ENCODE data around the gene CERK. TPM values are rescaled to one million over a fixed set of nuclear protein-coding genes. Genes with fewer than 3 reads are reported as not detected.

Gene CERK
- total and polyA plus RNA-seq, 4 donors: 7.9 to 24.3 (median 10.2) TPM

DNA sequence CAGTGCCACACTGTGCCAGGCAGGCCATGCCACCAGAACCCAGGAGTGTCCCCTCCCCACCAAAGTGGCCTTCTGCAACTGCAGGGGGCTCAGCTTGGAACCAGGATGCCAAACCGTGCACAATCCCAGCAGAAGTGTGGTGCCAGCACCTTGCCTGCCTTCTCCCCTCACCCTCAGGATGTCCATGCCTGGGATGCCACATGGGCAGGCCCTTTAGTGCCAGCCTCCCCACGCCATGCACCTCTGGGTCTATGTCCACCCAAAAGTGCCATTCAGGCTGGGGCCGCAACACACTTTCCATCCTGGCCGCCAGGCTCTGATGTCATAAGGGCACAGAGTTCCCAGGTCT is 15.7 kb upstream of the CERK start:
- no peak for DNase-seq (ENCODE audit: low spot score)
- Histone ChIP-seq H3K27me3 (ENCODE audit: control insufficient read depth in 4 of 4, insufficient read depth in 4 of 4, low read length in 3 of 4) (no peaks in the 10 kb centered on the region), H3K4me3 (ENCODE audit: low read depth in 1 of 3, low read length in 3 of 3) (peak overlapping the region in 1 of 3 donors; percentile 14), H3K27ac (ENCODE audit: low read depth in 1 of 2, low read length in 2 of 2) (peak overlapping the region; percentile 93 to 95), H3K9ac (ENCODE audit: low read depth in 1 of 2, low read length in 2 of 2) (peak overlapping the region in 1 of 2 donors; percentile 48), H3K9me3 (ENCODE audit: control insufficient read depth in 4 of 4, low read length in 3 of 4) (no peaks in the 10 kb centered on the region), H3K4me1 (ENCODE audit: control insufficient read depth in 4 of 4, insufficient read depth in 4 of 4, low read length in 3 of 4) (peaks cover 35 to 64% (median 45%) of the 10 kb centered on the region in 4 donors), H3K36me3 (ENCODE audit: control insufficient read depth in 4 of 4, insufficient read depth in 3 of 4, low read depth in 1 of 4, low read length in 3 of 4) (no peaks in the 10 kb centered on the region)
- WGBS: 79% methylated on average over 4 of the region's 4 CpGs
- TF ChIP-seq HNF4A (conservative IDR thresholded peaks at IDR 0.05) (no peak), NR2F2 (IDR thresholded peaks at IDR 0.05) (no peak), ZBTB33 (IDR thresholded peaks at IDR 0.05) (no peak), JUND (IDR thresholded peaks at IDR 0.05) (no peak), FOXA1 (IDR thresholded peaks at IDR 0.05) (no peak), RAD21 (IDR thresholded peaks at IDR 0.05) (no peak), SP1 (IDR thresholded peaks at IDR 0.05) (no peak), TAF1 (conservative IDR thresholded peaks at IDR 0.05) (no peak), HNF4G (IDR thresholded peaks at IDR 0.05) (no peak), REST (IDR thresholded peaks at IDR 0.05) (no peak), EGR1 (IDR thresholded peaks at IDR 0.05; ENCODE audit: low read depth in 2 of 2) (no peak), GABPA (IDR thresholded peaks at IDR 0.05 in 1 of 2, conservative IDR thresholded peaks at IDR 0.05 in 1 of 2) (no peak), ATF3 (IDR thresholded peaks at IDR 0.05) (no peak)
- TF ChIP-seq, protein P1, sequence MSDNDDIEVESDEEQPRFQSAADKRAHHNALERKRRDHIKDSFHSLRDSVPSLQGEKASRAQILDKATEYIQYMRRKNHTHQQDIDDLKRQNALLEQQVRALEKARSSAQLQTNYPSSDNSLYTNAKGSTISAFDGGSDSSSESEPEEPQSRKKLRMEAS (IDR thresholded peaks at IDR 0.05): no peak

DNA sequence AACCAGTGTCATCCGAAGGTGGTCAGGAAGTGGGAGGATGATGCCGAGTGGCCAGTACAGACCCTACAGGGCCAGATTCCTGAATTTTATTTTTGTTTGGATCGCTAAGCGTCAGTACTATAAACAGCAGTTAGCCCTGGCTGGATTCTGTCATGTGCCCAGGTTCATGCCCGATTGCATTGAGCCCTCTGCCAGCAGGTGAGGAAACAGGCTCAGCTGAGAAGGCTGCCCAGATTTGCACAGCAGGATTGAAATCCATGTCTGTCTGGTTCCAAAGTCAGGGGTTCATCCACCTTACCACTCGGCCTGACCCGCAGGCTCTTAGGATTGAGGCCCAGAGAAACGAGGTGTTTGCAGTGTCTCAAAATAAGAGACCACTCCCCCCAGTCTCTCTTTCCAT is 15.3 kb upstream of the CERK start:
- Histone ChIP-seq H3K4me3 (ENCODE audit: low read depth in 1 of 3, low read length in 3 of 3) (no peak overlapping the region), H3K4me1 (ENCODE audit: control insufficient read depth in 4 of 4, insufficient read depth in 4 of 4, low read length in 3 of 4) (peaks cover 34 to 64% (median 42%) of the 10 kb centered on the region in 4 donors), H3K27me3 (ENCODE audit: control insufficient read depth in 4 of 4, insufficient read depth in 4 of 4, low read length in 3 of 4) (no peaks in the 10 kb centered on the region), H3K27ac (ENCODE audit: low read depth in 1 of 2, low read length in 2 of 2) (peak overlapping the region; percentile 93 to 95), H3K9me3 (ENCODE audit: control insufficient read depth in 4 of 4, low read length in 3 of 4) (no peaks in the 10 kb centered on the region), H3K9ac (ENCODE audit: low read depth in 1 of 2, low read length in 2 of 2) (peak overlapping the region in 1 of 2 donors; percentile 48), H3K36me3 (ENCODE audit: control insufficient read depth in 4 of 4, insufficient read depth in 3 of 4, low read depth in 1 of 4, low read length in 3 of 4) (no peaks in the 10 kb centered on the region)
- no peak for DNase-seq (ENCODE audit: low spot score)
- WGBS: 48% methylated on average over 8 of the region's 8 CpGs
- TF ChIP-seq HNF4A (conservative IDR thresholded peaks at IDR 0.05) (peak; percentile 87 to 90), JUND (IDR thresholded peaks at IDR 0.05) (peak in 1 of 2 donors; percentile 26), CTCF (IDR thresholded peaks at IDR 0.05; ENCODE audit: low read depth, low read length, missing input control) (no peak), REST (IDR thresholded peaks at IDR 0.05) (no peak), YY1 (IDR thresholded peaks at IDR 0.05) (peak; percentile 51), FOXA2 (IDR thresholded peaks at IDR 0.05) (no peak), NR2F2 (IDR thresholded peaks at IDR 0.05) (no peak), FOXA1 (IDR thresholded peaks at IDR 0.05) (no peak), EGR1 (IDR thresholded peaks at IDR 0.05; ENCODE audit: low read depth in 2 of 2) (peak in 1 of 2 donors; percentile 37), TAF1 (conservative IDR thresholded peaks at IDR 0.05) (no peak), RXRA (IDR thresholded peaks at IDR 0.05) (peak; percentile 90 to 98), ZBTB33 (IDR thresholded peaks at IDR 0.05) (peak; percentile 36), HNF4G (IDR thresholded peaks at IDR 0.05) (peak; percentile 24), RAD21 (IDR thresholded peaks at IDR 0.05) (peak; percentile 23 to 35), SP1 (IDR thresholded peaks at IDR 0.05) (peak; percentile 85), GABPA (IDR thresholded peaks at IDR 0.05 in 1 of 2, conservative IDR thresholded peaks at IDR 0.05 in 1 of 2) (peak in 1 of 2 donors; percentile 21)
